Measurements from ENCODE around the gene PIK3CA. TPM values are rescaled to one million over a fixed set of nuclear protein-coding genes. Genes with fewer than 3 reads are reported as not detected.
A peak's percentile ranks its signal among the peaks of the same experiment; 100 is the strongest.
"Not testable (repeated sequence)": the region's sequence is repeated elsewhere in the genome, so short reads cannot be mapped to it uniquely, and the experiment has no call there.

PIK3CA gene
- total RNA-seq, 1 experiment from 2014 or later = 12.0 TPM

DNA sequence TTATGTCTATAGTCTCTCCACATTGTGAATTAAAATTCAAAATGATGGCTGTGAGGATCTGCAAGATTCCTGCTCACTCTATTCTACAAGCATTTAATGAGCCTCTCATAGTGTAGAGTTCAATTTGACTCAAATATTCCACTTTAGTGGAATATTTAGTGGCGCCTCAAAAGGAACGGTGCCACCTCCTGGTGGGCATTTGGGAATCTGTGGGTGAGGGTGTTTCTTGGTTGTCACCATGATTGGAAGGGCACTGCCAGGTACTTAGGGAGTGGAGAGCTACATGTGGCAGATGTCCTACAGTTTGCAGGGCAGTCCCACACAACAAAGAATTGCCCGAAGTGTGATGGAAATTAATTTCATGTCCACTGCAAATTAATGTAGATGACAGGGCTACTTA, 124.2 kb downstream of the PIK3CA start:
- Mint-ChIP-seq H3K9me3 (no peaks in the 10 kb centered on the region), H3K27ac (no peak overlapping the region), H3K4me3 (no peak overlapping the region), H3K4me1 (0 out of 4 replicates have a peak, but pooled peaks cover 0 to 2% of the 10 kb centered on the region in 2 experiments), H3K36me3 (ENCODE audit: insufficient read depth in 1 of 3, low read depth in 3 of 3) (no peaks in the 10 kb centered on the region), H3K27me3 (ENCODE audit: low read depth) (peaks cover 3% of the 10 kb centered on the region; the same call in 1 of the 2 replicates)
- Histone ChIP-seq H4K91ac (ENCODE audit: insufficient read length, low read depth, low read length) (no peak overlapping the region), H3K9me3 (ENCODE audit: control insufficient read depth, low read depth, low read length) (no peaks in the 10 kb centered on the region), H3K14ac (ENCODE audit: insufficient read depth, low read length) (no peak overlapping the region), H3K18ac (ENCODE audit: insufficient read length, low read depth, low read length) (no peak overlapping the region), H3K27ac (ENCODE audit: insufficient read length, low read depth, low read length) (no peak overlapping the region), H3K56ac (ENCODE audit: insufficient read length, low read depth, low read length) (no peak overlapping the region), H2BK15ac (ENCODE audit: low read depth, low read length) (no peak overlapping the region), H4K8ac (replicated peaks; ENCODE audit: insufficient read length, low read depth, low read length) (no peak overlapping the region), H2AFZ (ENCODE audit: low read length) (no peak overlapping the region), H2BK20ac (ENCODE audit: low read depth, low read length, poor library complexity, severe bottlenecking) (no peak overlapping the region), H3K79me2 (ENCODE audit: insufficient read depth, low read length) (no peaks in the 10 kb centered on the region), H4K5ac (ENCODE audit: insufficient read length, low read depth, low read length) (no peak overlapping the region), H3K23ac (ENCODE audit: insufficient read length, low read depth, low read length) (no peak overlapping the region), H2BK120ac (ENCODE audit: low read depth, low read length, poor library complexity, severe bottlenecking) (no peak overlapping the region), H3K9ac (ENCODE audit: extremely low read depth, insufficient read length, low read length) (no peak overlapping the region), H2AK5ac (ENCODE audit: insufficient read length, low read length) (no peak overlapping the region), H3K79me1 (ENCODE audit: insufficient read depth, low read depth, low read length, poor library complexity, severe bottlenecking) (no peaks in the 10 kb centered on the region), H3K23me2 (ENCODE audit: insufficient read length, low read depth, low read length, poor library complexity, severe bottlenecking) (no peaks in the 10 kb centered on the region), H3K27me3 (ENCODE audit: insufficient read depth, low read length) (no peaks in the 10 kb centered on the region), H3K4me1 (ENCODE audit: insufficient read depth, low read length) (no peaks in the 10 kb centered on the region), H2BK12ac (ENCODE audit: insufficient read length, low read depth, low read length) (no peak overlapping the region), H3T11ph (ENCODE audit: low read length) (no peak overlapping the region), H4K20me1 (ENCODE audit: control insufficient read depth, insufficient read depth, insufficient read length) (no peaks in the 10 kb centered on the region), H2BK5ac (ENCODE audit: insufficient read length, low read length) (no peak overlapping the region), H3K4me2 (ENCODE audit: insufficient read depth, insufficient read length, low read length) (no peak overlapping the region), H3K4ac (ENCODE audit: low read depth, low read length) (no peak overlapping the region)
- no CpG with 5 or more reads among the region's 3 CpGs for WGBS (ENCODE audit: extremely low coverage, insufficient read length, low lambda C conversion rate)
- no peak for DNase-seq
- TF ChIP-seq, protein P1, sequence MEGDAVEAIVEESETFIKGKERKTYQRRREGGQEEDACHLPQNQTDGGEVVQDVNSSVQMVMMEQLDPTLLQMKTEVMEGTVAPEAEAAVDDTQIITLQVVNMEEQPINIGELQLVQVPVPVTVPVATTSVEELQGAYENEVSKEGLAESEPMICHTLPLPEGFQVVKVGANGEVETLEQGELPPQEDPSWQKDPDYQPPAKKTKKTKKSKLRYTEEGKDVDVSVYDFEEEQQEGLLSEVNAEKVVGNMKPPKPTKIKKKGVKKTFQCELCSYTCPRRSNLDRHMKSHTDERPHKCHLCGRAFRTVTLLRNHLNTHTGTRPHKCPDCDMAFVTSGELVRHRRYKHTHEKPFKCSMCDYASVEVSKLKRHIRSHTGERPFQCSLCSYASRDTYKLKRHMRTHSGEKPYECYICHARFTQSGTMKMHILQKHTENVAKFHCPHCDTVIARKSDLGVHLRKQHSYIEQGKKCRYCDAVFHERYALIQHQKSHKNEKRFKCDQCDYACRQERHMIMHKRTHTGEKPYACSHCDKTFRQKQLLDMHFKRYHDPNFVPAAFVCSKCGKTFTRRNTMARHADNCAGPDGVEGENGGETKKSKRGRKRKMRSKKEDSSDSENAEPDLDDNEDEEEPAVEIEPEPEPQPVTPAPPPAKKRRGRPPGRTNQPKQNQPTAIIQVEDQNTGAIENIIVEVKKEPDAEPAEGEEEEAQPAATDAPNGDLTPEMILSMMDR (conservative IDR thresholded peaks at IDR 0.05) = peak; percentile 37; the same call in 2 of the 3 replicates

DNA sequence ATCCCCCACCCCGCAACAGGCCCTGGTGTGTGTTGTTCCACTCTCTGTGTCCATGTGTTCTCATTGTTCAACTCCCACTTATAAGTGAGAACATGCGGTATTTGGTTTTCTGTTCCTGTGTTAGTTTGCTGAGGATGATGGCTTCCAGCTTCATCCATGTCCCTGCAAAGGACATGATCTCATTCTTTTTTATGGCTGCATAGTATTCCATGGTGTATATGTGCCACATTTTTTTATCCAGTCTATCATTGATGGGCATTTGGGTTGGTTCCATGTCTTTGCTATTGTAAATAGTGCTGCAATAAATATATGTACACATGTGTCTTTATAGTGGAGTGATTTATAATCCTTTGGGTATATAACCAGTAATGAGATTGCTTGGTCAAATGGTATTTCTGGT, 126.3 kb downstream of the PIK3CA start:
- not testable (repeated sequence) for H3K23me2 ChIP-seq (ENCODE audit: insufficient read length, low read depth, low read length, poor library complexity, severe bottlenecking); H2BK5ac ChIP-seq (ENCODE audit: insufficient read length, low read length); H4K5ac ChIP-seq (ENCODE audit: insufficient read length, low read depth, low read length); H3K79me2 ChIP-seq (ENCODE audit: insufficient read depth, low read length); H3K23ac ChIP-seq (ENCODE audit: insufficient read length, low read depth, low read length); H3K9ac ChIP-seq (ENCODE audit: extremely low read depth, insufficient read length, low read length); H3K27ac ChIP-seq (ENCODE audit: insufficient read length, low read depth, low read length); H3K9me3 ChIP-seq (ENCODE audit: control insufficient read depth, low read depth, low read length); H3K27me3 ChIP-seq (ENCODE audit: insufficient read depth, low read length); H3K14ac ChIP-seq (ENCODE audit: insufficient read depth, low read length); H2AFZ ChIP-seq (ENCODE audit: low read length); H3K56ac ChIP-seq (ENCODE audit: insufficient read length, low read depth, low read length); H3K4me1 ChIP-seq (ENCODE audit: insufficient read depth, low read length); H3K4me3 Mint-ChIP-seq; H3K4me2 ChIP-seq (ENCODE audit: insufficient read depth, insufficient read length, low read length); H2BK20ac ChIP-seq (ENCODE audit: low read depth, low read length, poor library complexity, severe bottlenecking); DNase-seq; H3K27ac Mint-ChIP-seq; H4K91ac ChIP-seq (ENCODE audit: insufficient read length, low read depth, low read length); H3T11ph ChIP-seq (ENCODE audit: low read length); H3K36me3 Mint-ChIP-seq (ENCODE audit: insufficient read depth in 1 of 3, low read depth in 3 of 3); H2AK5ac ChIP-seq (ENCODE audit: insufficient read length, low read length); H2BK120ac ChIP-seq (ENCODE audit: low read depth, low read length, poor library complexity, severe bottlenecking); H4K8ac ChIP-seq (replicated peaks; ENCODE audit: insufficient read length, low read depth, low read length); H3K4ac ChIP-seq (ENCODE audit: low read depth, low read length); H3K9me3 Mint-ChIP-seq; H3K18ac ChIP-seq (ENCODE audit: insufficient read length, low read depth, low read length); H3K79me1 ChIP-seq (ENCODE audit: insufficient read depth, low read depth, low read length, poor library complexity, severe bottlenecking); H3K4me1 Mint-ChIP-seq; H3K27me3 Mint-ChIP-seq (ENCODE audit: low read depth); H2BK15ac ChIP-seq (ENCODE audit: low read depth, low read length); H4K20me1 ChIP-seq (ENCODE audit: control insufficient read depth, insufficient read depth, insufficient read length); H2BK12ac ChIP-seq (ENCODE audit: insufficient read length, low read depth, low read length)
- WGBS (ENCODE audit: extremely low coverage, insufficient read length, low lambda C conversion rate) = no CpG with 5 or more reads among the region's 2 CpGs

Data from H9 (cell line).